GM19372 (cell line): ENCODE data around the gene HS3ST4.
"Not testable (repeated sequence)": the region's sequence is repeated elsewhere in the genome, so short reads cannot be mapped to it uniquely, and the experiment has no call there.

ENCODE experiments used
- ATAC-seq: cut with Tn5 transposase; IDR thresholded peaks from one replicate; pipeline ENCODE4 v1.9.1; 2021; ENCODE audit warnings: mild to moderate bottlenecking, low read depth, moderate library complexity; ENCODE audit not compliant: unreplicated experiment

The HS3ST4 gene

DNA sequence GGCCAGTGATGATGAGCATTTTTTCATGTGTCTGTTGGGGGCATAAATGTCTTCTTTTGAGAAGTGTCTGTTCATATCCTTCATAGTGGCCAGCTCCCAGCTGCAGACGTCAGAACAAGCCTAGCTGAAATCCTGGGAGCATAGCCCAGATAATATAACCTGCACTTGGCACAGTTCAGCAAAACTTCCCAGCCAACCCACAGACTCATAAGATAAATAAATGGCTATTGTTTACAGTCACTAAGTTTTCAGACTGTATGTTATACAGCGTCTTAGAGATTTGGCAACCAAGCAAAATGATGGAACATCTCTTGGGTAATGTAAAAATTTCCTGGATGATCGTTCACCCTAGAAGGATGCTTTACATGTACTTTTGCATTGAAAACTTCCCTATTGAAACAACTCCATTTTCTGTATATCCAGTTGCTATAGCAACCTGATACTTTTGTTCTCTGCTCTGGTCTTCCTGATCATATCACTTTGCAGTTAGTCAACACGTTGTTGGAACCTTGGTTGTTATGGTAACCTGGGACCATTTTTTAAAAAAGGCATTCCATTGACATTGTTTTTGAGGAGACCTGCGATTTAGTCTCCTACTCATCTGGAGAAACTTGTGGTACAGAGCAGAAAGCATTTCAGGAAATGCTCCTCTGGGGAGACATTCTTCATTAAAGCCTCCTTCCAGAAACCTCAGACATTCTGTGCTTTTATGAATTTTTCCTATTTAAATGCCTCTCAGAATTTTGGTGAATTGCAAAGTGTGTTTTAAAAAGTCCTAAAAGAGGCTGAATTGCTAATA is 378.7 kb downstream of the HS3ST4 start:
- no peak for ATAC-seq

- ATAC-seq = no peak
These were observed 379.5 kb downstream of the HS3ST4 start for GRCh38 chr16:26071101-26071866.

DNA sequence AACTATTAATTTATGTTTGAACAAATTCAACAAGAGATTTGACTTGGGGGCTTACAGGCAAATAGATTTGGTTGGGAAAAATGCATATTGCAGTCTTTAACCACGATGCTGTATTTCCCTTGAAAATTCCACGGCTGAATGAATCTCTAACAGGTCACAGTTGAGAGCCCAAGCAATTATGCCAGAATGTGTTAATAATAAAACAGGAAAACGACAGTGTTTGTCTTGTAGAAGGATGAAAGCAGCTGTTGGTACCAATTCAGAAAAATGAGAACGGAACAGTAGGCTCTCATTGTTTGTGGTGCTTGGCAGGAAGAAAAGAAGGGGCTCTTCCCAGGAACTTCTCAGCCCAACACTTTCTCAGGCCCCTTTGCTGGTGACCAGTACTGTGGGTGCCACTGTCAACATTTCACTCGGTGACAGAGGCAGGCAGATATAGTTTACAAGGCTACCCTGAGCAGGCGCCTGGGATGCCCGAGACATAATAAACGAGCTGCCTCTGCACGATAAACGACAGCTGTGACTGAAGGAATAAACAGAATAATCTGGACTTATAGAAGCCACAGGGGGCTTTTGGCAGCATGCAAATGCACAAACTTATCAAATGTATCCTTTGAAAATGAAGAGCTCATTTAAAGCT is 387.1 kb downstream of the HS3ST4 start:
- ATAC-seq = no peak

- ATAC-seq = no peak
These were observed 395.3 kb downstream of the HS3ST4 start for GRCh38 chr16:26087091-26087490.

DNA sequence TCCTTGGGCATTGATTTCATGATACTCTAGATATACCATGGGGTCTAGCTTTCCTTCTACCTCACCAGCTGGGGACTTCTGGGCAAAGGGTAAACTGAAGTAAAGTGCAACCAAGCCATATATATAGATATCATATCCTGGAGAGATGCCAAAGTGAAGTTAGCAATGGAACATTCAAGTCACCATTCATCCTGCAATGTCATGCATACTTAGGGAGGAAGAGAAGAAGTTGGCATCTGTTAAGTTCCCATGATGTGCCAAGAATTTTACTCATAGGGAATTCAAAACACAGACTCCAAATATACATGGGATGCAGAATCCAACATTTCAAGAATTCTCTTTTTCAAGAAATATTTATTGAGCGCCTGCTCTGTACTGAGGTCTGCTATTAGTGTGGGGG is 399.8 kb downstream of the HS3ST4 start:
- no peak for ATAC-seq

DNA sequence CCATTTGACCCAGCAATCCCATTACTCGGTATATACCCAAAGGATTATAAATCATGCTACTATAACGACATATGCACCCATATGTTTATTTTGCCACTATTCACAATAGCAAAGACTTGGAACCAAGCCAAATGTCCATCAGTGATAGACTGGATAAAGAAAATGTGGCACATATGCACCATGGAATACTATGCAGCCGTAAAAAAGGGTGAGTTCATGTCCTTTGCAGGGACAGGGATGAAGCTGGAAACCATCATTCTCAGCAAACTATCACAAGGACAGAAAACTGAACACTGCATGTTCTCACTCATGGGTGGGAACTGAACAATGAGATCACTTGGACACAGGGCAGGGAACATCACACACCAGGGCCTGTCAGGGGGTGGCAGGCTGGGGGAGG is 406.4 kb downstream of the HS3ST4 start:
- not testable (repeated sequence) for ATAC-seq

- no peak for ATAC-seq
These were observed 410.6 kb downstream of the HS3ST4 start for GRCh38 chr16:26102369-26102768.

DNA sequence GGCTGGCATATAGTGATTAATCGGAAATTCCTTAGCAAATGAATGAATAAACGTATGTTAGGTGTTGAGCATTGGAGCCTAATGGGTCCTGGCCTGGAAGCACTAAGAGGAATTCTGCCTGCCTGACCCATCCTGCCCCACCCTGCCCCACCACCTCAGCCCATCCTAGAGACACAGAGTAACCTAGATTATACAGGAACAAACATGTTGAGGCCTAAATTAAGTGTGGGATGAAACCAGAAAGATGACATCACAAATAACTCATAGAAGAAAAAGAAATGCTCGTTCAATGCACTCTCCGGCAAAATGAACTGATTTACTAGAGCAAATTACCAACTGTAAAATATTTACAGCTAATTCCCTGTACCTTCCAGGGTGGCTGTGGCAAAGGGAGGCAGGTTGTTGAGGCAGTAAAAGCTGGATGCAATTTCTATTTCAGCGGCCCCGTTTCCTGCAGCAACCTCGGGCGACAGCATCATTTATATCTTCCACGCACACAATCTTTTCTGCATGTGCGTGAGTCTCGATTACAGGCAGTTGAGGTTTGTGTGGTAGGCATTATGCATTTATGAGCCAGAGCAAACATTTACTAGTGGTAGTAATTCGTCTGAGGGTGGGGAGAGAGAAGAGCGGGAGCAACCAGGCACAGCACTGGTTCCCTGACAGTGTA is 417.2 kb downstream of the HS3ST4 start:
- ATAC-seq = no peak

GRCh38 chr16:26111900-26112299 is 420.1 kb downstream of the HS3ST4 start:
- no peak for ATAC-seq

DNA sequence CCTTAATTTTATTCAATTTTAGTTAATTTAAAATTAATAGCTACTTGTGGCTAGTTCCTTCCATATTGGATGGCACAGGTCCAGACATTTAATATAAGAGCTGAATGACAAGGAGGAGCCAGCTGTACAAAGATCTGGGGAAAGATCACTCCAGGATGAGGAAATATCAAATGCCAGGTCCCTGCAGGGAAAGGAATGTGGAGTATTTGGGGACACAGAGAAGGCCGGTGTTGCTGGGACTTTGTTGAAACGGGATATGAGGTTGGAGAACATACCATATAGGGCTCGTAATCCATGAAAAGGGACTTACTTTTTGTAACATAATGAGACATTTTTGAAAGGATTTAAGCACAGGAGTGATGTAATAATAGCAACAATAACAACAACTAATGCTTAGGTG is 426.8 kb downstream of the HS3ST4 start:
- ATAC-seq = no peak

GRCh38 chr16:26120729-26121128 is 429.0 kb downstream of the HS3ST4 start:
- no peak for ATAC-seq

GRCh38 chr16:26128296-26128695 is 436.5 kb downstream of the HS3ST4 start:
- ATAC-seq = no peak

- no peak for ATAC-seq
These were observed 438.2 kb downstream of the HS3ST4 start for GRCh38 chr16:26129997-26130396.

DNA sequence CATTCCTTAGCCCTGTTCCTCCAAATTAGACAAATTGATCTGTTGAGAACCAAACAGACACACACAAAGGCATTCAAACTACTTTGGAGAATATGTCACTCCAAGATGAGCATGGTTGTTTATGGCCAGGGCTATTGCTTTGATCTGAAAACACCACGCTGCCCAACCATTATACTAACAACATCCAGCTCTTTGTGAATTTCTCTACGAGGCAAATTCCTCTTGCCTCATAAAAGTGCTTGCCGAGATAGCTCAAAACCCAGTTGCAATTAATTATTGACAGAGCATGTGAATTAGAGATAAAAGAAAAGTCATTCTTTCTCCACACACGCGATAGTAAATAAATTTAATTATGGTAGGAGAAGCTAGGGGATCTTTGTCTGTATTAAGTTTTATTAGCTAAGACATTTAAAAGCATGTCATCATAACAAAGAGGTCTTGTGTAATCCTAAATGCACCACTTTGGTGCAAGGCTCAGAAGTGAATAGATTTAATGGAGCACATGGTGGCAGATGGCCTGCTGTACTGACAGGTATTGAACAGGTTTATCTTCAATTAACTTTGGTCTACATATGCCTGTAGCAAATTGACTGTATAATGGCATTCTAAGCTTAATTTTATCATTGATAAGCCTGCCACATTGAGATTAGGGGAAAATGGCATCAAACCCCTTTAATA is 441.8 kb downstream of the HS3ST4 start:
- ATAC-seq = no peak

- no peak for ATAC-seq
These were observed 442.8 kb downstream of the HS3ST4 start for GRCh38 chr16:26134588-26134987.

DNA sequence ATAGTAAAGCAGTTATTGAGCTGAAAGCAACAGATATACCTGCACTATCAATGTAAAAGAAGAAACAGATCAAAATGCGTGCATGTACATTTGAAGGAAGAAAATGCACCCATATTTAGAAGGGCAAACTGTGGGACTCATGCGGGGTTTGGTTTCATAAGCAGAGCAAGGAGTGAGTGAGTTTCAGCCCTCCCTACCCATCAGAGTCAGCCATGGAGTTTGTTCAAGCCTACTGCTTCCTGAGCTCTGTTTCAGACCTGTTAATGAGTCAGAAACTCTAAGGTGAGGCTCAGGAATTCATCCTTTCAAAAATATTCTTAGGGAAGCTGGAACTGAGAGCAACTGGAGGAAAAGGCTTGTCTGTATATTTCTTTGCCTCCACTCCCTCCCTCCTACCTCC is 446.2 kb downstream of the HS3ST4 start:
- no peak for ATAC-seq

- ATAC-seq = no peak
These were observed 447.3 kb downstream of the HS3ST4 start for GRCh38 chr16:26139091-26139490.

DNA sequence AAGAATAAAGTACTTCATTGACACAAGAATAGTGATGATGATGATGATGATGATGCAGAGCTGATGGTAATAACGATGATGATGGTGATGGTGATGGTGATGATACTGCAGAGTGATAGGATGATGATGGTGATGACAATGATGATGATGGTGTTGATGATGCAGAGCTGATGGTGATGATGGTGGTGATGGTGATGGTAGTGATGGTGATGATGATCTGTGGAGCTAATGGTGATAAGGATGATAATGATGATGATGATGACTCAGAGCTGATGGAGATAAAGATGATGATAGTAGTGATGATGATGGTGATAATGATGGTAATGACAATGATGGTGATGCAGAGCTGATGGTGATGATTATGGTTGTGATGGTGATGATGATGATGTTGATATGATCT is 448.1 kb downstream of the HS3ST4 start:
- ATAC-seq = no peak

GRCh38 chr16:26149364-26150190 is 457.8 kb downstream of the HS3ST4 start:
- no peak for ATAC-seq
